ENCODE measurements around the gene FAF2. TPM values are rescaled to one million over a fixed set of nuclear protein-coding genes. Genes with fewer than 3 reads are reported as not detected.

Gene FAF2
- total and polyA plus RNA-seq, 4 donors: 12.7 to 28.3 (median 16.5) TPM

- 96% methylated on average over 5 of the region's 5 CpGs for WGBS
- no peak overlapping the region for H3K27ac ChIP-seq (ENCODE audit: low read depth in 1 of 2, low read length in 2 of 2)
- DNase-seq (ENCODE audit: low spot score): no peak
These were observed 55.3 kb downstream of the FAF2 start for GRCh38 chr5:176503496-176503895.

DNA sequence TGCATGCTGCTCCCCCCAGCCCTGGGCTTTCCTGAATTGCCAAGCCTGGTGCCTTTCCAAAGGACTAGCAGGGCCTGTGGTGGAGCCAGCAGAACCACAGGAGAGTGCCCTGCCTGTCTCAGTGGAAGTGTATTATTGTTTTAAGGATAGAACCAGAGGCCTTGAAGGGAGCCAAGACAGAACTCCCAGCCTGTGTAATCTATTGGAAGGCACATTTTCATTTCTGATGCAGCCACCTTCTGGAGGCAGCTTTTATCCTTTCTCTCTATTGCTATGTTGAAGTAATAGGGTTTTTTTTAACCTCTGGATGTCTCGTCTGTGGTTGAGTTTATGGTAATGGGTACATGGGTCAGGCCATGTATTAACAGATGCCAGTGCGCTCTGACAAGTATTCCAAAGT is 59.7 kb downstream of the FAF2 start:
- peaks cover 12 to 48% (median 33%) of the 10 kb centered on the region in 4 donors for H3K36me3 ChIP-seq (ENCODE audit: control insufficient read depth in 4 of 4, insufficient read depth in 3 of 4, low read depth in 1 of 4, low read length in 3 of 4)
- DNase-seq (ENCODE audit: low spot score): no peak
- no peak for TF ChIP-seq HNF4A (conservative IDR thresholded peaks at IDR 0.05)
- no peak for TF ChIP-seq REST (IDR thresholded peaks at IDR 0.05)
- TF ChIP-seq, protein P1, sequence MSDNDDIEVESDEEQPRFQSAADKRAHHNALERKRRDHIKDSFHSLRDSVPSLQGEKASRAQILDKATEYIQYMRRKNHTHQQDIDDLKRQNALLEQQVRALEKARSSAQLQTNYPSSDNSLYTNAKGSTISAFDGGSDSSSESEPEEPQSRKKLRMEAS (IDR thresholded peaks at IDR 0.05): no peak
- TF ChIP-seq EGR1 (IDR thresholded peaks at IDR 0.05; ENCODE audit: low read depth in 2 of 2): no peak
- TF ChIP-seq JUND (IDR thresholded peaks at IDR 0.05): no peak
- no peak for TF ChIP-seq HNF4G (IDR thresholded peaks at IDR 0.05)
- H3K27ac ChIP-seq (ENCODE audit: low read depth in 1 of 2, low read length in 2 of 2): no peak overlapping the region
- H3K9ac ChIP-seq (ENCODE audit: low read depth in 1 of 2, low read length in 2 of 2): no peak overlapping the region
- H3K4me1 ChIP-seq (ENCODE audit: control insufficient read depth in 4 of 4, insufficient read depth in 4 of 4, low read length in 3 of 4): no peaks in the 10 kb centered on the region
- no peaks in the 10 kb centered on the region for H3K9me3 ChIP-seq (ENCODE audit: control insufficient read depth in 4 of 4, low read length in 3 of 4)
- no peaks in the 10 kb centered on the region for H3K27me3 ChIP-seq (ENCODE audit: control insufficient read depth in 4 of 4, insufficient read depth in 4 of 4, low read length in 3 of 4)
- WGBS: 97% methylated on average over 2 of the region's 2 CpGs
- H3K4me3 ChIP-seq (ENCODE audit: low read depth in 1 of 3, low read length in 3 of 3): no peak overlapping the region

More at GRCh38 chr5:176503496-176503895, 55.3 kb downstream of the FAF2 start:
- H3K4me3 ChIP-seq (ENCODE audit: low read depth in 1 of 3, low read length in 3 of 3): no peak overlapping the region
- H3K4me1 ChIP-seq (ENCODE audit: control insufficient read depth in 4 of 4, insufficient read depth in 4 of 4, low read length in 3 of 4): no peaks in the 10 kb centered on the region
- TF ChIP-seq EGR1 (IDR thresholded peaks at IDR 0.05; ENCODE audit: low read depth in 2 of 2) (no peak), RXRA (IDR thresholded peaks at IDR 0.05) (no peak), SP1 (IDR thresholded peaks at IDR 0.05) (no peak), REST (IDR thresholded peaks at IDR 0.05) (no peak), JUND (IDR thresholded peaks at IDR 0.05) (no peak), YY1 (IDR thresholded peaks at IDR 0.05) (no peak)
- TF ChIP-seq, protein P2, sequence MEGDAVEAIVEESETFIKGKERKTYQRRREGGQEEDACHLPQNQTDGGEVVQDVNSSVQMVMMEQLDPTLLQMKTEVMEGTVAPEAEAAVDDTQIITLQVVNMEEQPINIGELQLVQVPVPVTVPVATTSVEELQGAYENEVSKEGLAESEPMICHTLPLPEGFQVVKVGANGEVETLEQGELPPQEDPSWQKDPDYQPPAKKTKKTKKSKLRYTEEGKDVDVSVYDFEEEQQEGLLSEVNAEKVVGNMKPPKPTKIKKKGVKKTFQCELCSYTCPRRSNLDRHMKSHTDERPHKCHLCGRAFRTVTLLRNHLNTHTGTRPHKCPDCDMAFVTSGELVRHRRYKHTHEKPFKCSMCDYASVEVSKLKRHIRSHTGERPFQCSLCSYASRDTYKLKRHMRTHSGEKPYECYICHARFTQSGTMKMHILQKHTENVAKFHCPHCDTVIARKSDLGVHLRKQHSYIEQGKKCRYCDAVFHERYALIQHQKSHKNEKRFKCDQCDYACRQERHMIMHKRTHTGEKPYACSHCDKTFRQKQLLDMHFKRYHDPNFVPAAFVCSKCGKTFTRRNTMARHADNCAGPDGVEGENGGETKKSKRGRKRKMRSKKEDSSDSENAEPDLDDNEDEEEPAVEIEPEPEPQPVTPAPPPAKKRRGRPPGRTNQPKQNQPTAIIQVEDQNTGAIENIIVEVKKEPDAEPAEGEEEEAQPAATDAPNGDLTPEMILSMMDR (IDR thresholded peaks at IDR 0.05; ENCODE audit: low read depth, low read length, missing input control): no peak
- no peaks in the 10 kb centered on the region for H3K9me3 ChIP-seq (ENCODE audit: control insufficient read depth in 4 of 4, low read length in 3 of 4)
- peaks cover 17 to 69% (median 49%) of the 10 kb centered on the region in 4 donors for H3K36me3 ChIP-seq (ENCODE audit: control insufficient read depth in 4 of 4, insufficient read depth in 3 of 4, low read depth in 1 of 4, low read length in 3 of 4)
- no peak overlapping the region for H3K9ac ChIP-seq (ENCODE audit: low read depth in 1 of 2, low read length in 2 of 2)
- no peaks in the 10 kb centered on the region for H3K27me3 ChIP-seq (ENCODE audit: control insufficient read depth in 4 of 4, insufficient read depth in 4 of 4, low read length in 3 of 4)

All from liver (tissue), 9 donors.